Activated CD8-positive, alpha-beta memory T cell treated with anti-CD3 and anti-CD28 coated beads, Interleukin-2, amount 50 U/mL, for 48 hours (primary cell): ENCODE results near the gene FBXL4.

Experiments
- DNase-seq: peaks from one replicate; pipeline ENCODE4 v3.0.0-alpha.2; 2020

Gene FBXL4

GRCh38 chr6:98947411-98948292 is at the start of gene FBXL4:
Gene FBXL4 (minus strand): TSS chr6:98947946. CDS start chr6:98926988, 20,958 bp downstream.
- peak; percentile 90 for DNase-seq

GRCh38 chr6:98995116-98995515 is 47.4 kb upstream of the FBXL4 start:
- no peak for DNase-seq

- no peak for DNase-seq
These were observed 44.8 kb upstream of the FBXL4 start for GRCh38 chr6:98992535-98992934.

GRCh38 chr6:98986071-98986615 is 38.4 kb upstream of the FBXL4 start:
- no peak for DNase-seq

GRCh38 chr6:98985391-98985790 is 37.6 kb upstream of the FBXL4 start:
- DNase-seq, result no peak

GRCh38 chr6:98984121-98984520 is 36.4 kb upstream of the FBXL4 start:
- DNase-seq, result no peak

GRCh38 chr6:98981473-98981872 is 33.7 kb upstream of the FBXL4 start:
- no peak for DNase-seq

GRCh38 chr6:98980819-98981218 is 33.1 kb upstream of the FBXL4 start:
- DNase-seq, result no peak

GRCh38 chr6:98977671-98978292 is 30.0 kb upstream of the FBXL4 start:
- DNase-seq, result no peak

GRCh38 chr6:98976674-98977385 is 29.1 kb upstream of the FBXL4 start:
- no peak for DNase-seq

- DNase-seq, result no peak
These were observed 27.7 kb upstream of the FBXL4 start for GRCh38 chr6:98975421-98975820.

GRCh38 chr6:98974309-98974708 is 26.6 kb upstream of the FBXL4 start:
- no peak for DNase-seq

- DNase-seq, result no peak
These were observed 25.8 kb upstream of the FBXL4 start for GRCh38 chr6:98973571-98973970.

GRCh38 chr6:98971303-98971702 is 23.6 kb upstream of the FBXL4 start:
- DNase-seq, result no peak

GRCh38 chr6:98970469-98970868 is 22.7 kb upstream of the FBXL4 start:
- no peak for DNase-seq

- no peak for DNase-seq
These were observed 19.9 kb upstream of the FBXL4 start for GRCh38 chr6:98967616-98968015.

- no peak for DNase-seq
These were observed 11.9 kb upstream of the FBXL4 start for GRCh38 chr6:98959631-98960030.

- DNase-seq, result no peak
These were observed 11.0 kb upstream of the FBXL4 start for GRCh38 chr6:98958776-98959175.

- no peak for DNase-seq
These were observed 9.7 kb upstream of the FBXL4 start for GRCh38 chr6:98957450-98957849.

GRCh38 chr6:98949589-98949988 is 1.8 kb upstream of the FBXL4 start:
- no peak for DNase-seq

- peak; percentile 70 for DNase-seq
These were observed 801 bp downstream of the FBXL4 start for GRCh38 chr6:98946879-98947410.

- DNase-seq, result no peak
These were observed 1.4 kb downstream of the FBXL4 start for GRCh38 chr6:98946266-98946878.
